HL-60 (cell line): ENCODE measurements around the gene FAM170B.

Experiments
- DNase-seq, 2 experiments: peaks; one replicate each; pipeline ENCODE4 v3.0.0-alpha.2; 2010 to 2020; ENCODE audit warnings: low read depth in 1 of 2, low spot score in 1 of 2
- H3K27ac ChIP-seq: fragments of 250-450 bp; sonication (Bioruptor Pico); replicated peaks from 2 replicates; pipeline ENCODE4 v1.5.1; 2020; ENCODE audit warnings: mild to moderate bottlenecking, moderate library complexity
- H3K27me3 ChIP-seq: fragments of 250-450 bp; sonication (Bioruptor Pico); 2 replicates; pipeline ENCODE4 v1.5.1; 2021; ENCODE audit warnings: mild to moderate bottlenecking, moderate library complexity; ENCODE audit not compliant: insufficient read depth, poor library complexity, severe bottlenecking
- H3K4me3 ChIP-seq: replicated peaks from 2 replicates; pipeline ENCODE4 v1.5.1; 2011; ENCODE audit warnings: mild to moderate bottlenecking, control low read depth, low read length; ENCODE audit not compliant: insufficient read depth
- CTCF ChIP-seq: IDR thresholded peaks from one replicate; pipeline ENCODE4 v1.5.1; 2011; ENCODE audit warnings: low read length, control low read depth, inconsistent platforms; ENCODE audit not compliant: insufficient read depth
- GABPA ChIP-seq: IDR thresholded peaks from 2 replicates; pipeline ENCODE4 v1.6.1; 2012; ENCODE audit warnings: low read depth
- POLR2AphosphoS5 ChIP-seq: IDR thresholded peaks from 2 replicates; pipeline ENCODE4 v1.6.1; 2012; ENCODE audit warnings: low read depth
- SPI1 ChIP-seq: IDR thresholded peaks from 2 replicates; pipeline ENCODE4 v1.6.1; 2012; ENCODE audit warnings: low read depth, mild to moderate bottlenecking, borderline replicate concordance
- TF ChIP-seq, protein P1 (sequence below): IDR thresholded peaks from 2 replicates; pipeline ENCODE4 v1.6.1; 2012; ENCODE audit warnings: low read depth; ENCODE audit not compliant: insufficient replicate concordance

FAM170B gene

DNA sequence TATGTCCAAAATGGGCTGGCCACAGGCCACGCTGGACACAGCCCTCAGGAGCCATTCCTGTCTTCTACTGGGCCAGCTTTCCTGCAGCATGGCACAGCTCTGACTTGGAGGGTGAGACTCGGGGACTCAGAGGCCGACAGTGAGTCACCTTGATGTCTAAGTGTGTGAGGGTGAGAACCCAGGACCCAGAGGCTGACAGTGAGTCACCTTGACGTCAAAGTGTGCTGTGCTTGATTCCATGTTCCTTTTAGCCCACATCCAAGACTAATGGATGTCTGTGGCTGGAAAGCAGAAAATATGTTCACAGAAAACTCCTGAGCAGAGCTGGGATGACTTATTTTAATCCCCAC lies 6.0 kb upstream of the FAM170B start:
- no peak for DNase-seq

DNA sequence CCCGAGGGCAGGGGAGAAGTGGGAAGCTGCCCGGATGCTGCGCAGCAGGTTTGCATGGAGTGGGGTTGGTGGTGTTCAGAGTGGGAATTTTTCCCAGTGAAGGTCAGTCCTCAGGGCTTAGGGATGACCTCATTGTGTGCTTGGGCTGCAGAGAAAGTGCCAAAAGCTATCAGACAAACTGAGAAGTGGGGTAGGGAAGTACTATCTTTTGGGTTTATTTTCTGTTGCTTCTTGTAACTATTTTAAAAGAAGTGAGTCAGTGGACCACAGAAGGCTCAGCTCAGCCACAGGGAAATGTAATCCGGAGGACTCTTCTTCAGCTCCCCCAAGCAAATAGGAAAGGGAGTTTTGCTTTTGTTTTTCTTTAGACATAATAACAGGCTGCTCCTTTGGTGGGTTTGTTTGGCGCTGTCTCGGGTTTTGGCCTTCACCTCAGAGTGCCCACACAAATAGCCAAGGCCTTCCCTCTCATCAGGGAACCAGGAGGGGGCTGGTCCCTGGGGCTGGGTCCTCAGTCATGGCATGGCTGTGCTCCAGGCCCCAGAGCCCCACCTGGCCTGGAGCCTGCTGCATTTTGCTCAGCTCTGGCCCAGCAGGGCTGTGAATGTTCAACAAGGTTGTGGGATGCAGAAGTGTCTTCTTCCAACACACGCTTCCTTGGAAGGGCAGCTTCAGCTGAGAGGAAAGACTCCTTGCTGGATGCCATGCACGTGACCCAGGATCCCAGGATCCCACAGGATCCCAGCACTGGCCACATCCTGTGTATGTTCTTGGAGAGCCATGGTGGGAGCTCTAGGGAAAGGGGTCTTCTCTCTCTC lies 5.4 kb upstream of the FAM170B start:
- Histone ChIP-seq H3K27me3 (no peaks in the 10 kb centered on the region), H3K4me3 (no peak overlapping the region), H3K27ac (no peak overlapping the region)
- no peak for DNase-seq
- TF ChIP-seq, protein P1, sequence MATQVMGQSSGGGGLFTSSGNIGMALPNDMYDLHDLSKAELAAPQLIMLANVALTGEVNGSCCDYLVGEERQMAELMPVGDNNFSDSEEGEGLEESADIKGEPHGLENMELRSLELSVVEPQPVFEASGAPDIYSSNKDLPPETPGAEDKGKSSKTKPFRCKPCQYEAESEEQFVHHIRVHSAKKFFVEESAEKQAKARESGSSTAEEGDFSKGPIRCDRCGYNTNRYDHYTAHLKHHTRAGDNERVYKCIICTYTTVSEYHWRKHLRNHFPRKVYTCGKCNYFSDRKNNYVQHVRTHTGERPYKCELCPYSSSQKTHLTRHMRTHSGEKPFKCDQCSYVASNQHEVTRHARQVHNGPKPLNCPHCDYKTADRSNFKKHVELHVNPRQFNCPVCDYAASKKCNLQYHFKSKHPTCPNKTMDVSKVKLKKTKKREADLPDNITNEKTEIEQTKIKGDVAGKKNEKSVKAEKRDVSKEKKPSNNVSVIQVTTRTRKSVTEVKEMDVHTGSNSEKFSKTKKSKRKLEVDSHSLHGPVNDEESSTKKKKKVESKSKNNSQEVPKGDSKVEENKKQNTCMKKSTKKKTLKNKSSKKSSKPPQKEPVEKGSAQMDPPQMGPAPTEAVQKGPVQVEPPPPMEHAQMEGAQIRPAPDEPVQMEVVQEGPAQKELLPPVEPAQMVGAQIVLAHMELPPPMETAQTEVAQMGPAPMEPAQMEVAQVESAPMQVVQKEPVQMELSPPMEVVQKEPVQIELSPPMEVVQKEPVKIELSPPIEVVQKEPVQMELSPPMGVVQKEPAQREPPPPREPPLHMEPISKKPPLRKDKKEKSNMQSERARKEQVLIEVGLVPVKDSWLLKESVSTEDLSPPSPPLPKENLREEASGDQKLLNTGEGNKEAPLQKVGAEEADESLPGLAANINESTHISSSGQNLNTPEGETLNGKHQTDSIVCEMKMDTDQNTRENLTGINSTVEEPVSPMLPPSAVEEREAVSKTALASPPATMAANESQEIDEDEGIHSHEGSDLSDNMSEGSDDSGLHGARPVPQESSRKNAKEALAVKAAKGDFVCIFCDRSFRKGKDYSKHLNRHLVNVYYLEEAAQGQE = no peak
- TF ChIP-seq GABPA (no peak), CTCF (no peak), SPI1 (no peak), POLR2AphosphoS5 (no peak)

More for the DNA sequence above, 6.0 kb upstream of the FAM170B start:
- Histone ChIP-seq H3K27me3 (no peaks in the 10 kb centered on the region), H3K27ac (no peak overlapping the region), H3K4me3 (no peak overlapping the region)
- TF ChIP-seq POLR2AphosphoS5 (no peak), SPI1 (no peak), CTCF (no peak), GABPA (no peak)
- TF ChIP-seq, protein P1 = no peak

GRCh38 chr10:49138361-49138891 lies 4.6 kb upstream of the FAM170B start:
- TF ChIP-seq CTCF (no peak), SPI1 (no peak), GABPA (no peak), POLR2AphosphoS5 (no peak)
- TF ChIP-seq, protein P1 = no peak
- Histone ChIP-seq H3K27me3 (no peaks in the 10 kb centered on the region), H3K4me3 (no peak overlapping the region), H3K27ac (no peak overlapping the region)
- DNase-seq = no peak
